NAMALWA (cell line): ENCODE data around the gene NOL6.
"Not testable (repeated sequence)": the region's sequence is repeated elsewhere in the genome, so short reads cannot be mapped to it uniquely, and the experiment has no call there.

Source experiments
- DNase-seq: peaks from one replicate; pipeline ENCODE4 v3.0.0-alpha.2; 2015; ENCODE audit warnings: low spot score

The NOL6 gene

DNA sequence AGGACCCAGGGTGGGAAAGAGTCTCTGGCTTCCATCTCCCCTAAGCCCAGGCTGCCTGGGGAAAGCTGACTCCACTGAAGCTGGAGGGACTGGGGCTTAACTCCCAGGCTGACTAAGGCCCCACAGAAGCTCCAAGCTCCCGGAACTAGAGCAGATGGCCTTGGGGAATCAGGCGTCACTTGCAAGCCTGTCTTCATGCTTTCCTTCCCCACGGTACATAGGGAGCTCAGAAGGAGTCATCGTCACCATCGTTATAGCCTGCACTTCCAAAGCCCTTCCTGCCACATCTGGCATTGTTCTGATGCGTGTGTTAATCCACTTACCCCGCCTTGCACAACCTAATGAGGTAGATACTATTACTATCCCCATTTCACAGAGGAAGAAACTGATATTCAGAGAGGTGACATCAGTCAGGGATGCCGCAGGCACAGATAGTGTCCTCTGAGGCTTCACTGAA is 37.9 kb downstream of the NOL6 start:
- no peak for DNase-seq

DNA sequence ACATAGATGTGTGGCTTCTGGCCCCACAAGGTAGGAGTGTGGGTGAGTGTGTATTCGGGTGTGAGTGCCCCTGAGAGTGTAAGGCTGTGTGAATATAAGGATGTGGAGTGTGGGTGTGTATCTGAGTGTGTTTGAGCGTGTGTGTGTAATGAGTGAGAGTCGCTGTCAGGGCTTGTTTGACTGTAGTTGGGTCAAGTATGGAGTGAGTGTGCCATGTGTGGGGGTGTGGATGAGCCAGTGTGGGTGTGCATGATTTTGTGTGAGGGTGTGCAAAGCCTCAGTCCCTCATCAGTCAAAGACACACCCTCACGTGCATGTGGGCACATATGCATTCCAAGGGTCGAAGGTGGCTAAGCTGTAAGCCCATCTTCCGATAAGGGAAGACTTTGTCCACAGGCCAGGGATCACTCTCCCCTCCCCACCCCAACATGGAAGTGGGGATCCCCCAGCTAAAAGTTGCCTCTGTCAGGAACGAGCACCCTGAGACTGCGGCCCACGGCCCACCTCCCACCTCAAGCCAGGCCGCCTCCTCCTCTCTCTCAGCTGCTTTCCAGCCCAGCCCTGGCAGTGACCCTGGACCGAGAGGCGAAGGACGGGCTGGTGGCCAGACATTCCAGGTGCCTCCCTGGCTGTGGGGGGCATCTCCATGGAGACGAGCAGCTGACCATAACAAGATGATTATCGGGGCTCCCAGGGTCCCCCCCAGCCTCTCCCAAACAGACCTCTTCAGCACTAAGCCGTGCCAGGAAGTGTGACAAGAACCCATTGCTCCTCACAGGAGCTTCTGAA is 39.2 kb downstream of the NOL6 start:
- DNase-seq = no peak

DNA sequence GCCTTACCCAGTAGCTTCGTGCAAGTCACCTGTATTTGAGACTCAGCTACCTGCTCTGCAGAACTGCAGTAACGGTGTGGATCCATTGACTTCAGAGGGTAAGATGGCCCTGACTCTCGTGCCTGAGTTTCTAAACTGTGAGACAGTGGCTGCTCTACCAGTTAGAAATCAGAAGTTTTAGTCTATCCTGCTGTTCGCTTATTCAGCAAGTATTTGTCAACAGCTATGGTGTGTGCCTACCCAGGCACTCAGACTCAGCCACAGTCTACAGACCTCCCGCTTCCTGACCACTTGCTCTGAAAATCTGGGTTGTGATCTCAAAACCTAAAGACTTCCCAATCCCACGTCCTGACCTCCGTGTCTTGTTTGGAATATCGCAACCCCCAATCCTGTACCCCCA is 39.9 kb downstream of the NOL6 start:
- DNase-seq = no peak

DNA sequence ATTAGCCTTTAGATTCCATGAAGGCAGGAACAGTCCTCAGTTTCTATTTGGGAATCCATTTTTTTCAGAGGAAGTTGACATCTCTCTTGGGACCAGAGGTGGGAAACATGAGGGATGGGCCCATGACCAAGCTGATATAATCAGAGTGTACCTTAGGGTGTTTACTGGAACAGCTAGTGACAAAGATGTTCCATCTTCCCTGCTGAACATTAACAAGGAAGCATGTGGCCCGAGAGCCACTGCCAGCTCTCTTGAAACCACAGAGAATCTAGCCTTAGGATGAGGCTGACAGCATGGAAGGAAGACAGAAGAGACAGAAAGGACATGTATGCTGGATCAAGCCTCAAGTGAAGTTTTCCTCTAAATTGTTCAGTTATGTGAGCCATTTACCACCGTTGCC is 42.3 kb downstream of the NOL6 start:
- DNase-seq = no peak

DNA sequence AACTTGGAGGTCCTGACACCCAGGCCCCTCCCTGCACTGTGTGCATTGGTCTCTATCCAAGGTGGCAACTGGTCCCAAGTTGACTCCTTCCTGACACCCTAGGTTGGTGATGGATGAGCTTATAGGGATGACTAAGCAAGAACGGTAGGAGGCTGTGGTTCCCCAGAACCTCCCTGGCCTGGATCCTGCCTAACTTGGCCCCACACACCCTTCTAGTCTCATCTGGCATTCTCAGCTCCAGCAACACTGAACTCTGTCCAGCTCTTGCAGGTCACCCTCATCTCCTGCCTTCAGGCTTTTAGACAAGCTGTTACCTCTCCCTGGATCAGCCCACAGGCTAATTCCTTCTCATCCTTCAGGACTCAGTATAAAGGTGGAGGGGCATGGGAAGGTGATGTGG is 42.8 kb downstream of the NOL6 start:
- no peak for DNase-seq

DNA sequence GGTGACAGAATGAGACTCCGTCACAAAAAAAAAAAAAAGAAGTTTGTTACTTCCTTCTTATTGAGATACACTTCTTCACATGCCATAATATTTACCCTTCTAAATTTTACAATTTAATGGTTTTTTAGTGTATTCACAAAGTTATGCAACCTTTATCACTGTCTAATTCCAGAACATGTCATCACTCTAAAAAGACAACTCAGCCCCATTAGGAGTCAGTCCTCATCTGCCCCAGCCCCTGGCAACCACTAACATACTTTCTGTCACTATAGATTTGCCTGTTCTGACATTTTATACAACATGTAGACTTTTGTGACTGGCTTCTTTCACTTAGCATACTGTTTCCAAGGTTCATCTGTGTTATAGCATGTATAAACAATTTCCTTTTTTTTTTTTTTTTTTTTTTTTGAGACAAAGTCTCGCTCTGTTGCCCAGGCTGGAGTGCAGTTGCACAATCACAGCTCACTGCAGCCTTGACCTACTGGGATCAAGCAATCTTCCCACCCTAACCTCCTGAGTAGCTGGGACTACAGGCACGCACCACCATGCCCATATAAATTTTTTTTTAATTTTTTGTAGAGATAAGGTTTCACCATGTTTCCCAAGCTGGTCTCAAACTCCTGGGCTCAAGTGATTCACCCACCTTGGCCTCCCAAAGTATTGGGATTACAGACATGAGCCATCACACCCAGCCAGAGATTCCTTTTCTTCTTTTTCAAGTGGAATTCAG is 44.3 kb downstream of the NOL6 start:
- no peak for DNase-seq

DNA sequence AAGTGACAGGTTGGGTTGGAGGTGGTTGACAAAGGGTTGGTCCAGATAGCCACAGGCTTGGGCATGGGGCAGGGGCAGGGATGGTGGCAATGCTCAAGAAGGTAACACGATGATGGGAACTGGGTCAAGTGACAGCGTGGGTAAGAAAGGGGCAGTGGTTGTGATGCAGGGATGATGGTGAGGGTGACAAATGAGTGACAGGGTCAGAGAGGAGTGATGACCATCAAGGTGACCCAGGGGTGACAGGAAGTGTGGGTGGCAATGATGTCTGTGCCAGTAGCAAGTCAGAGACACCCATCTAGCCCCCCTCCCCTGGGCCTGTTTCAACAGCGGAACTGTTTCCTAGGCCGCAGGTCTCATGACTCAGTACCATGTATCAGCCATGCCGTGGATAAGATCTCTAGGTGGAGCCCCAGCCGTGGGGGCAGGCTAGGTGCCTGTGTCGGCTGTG is 46.9 kb downstream of the NOL6 start:
- DNase-seq = no peak

DNA sequence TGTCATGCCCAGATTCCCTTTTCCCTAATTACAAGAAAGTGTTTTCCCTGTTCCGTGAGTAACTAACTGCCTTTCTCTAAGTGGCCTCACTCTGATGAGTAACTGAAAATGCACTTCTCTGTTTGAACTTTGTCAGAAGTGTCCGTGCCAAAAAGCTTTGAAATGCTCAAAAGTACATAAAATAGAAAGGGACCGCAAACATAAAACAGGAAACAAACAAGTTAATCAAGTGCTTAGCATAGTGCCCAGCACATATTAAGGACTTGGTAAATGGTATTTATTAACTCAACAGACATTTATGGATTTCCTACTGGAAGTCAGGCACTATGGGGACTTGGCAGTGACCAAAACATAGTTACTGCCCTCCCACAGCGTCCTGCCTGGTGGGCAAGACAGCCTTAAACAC is 48.6 kb downstream of the NOL6 start:
- DNase-seq = no peak

DNA sequence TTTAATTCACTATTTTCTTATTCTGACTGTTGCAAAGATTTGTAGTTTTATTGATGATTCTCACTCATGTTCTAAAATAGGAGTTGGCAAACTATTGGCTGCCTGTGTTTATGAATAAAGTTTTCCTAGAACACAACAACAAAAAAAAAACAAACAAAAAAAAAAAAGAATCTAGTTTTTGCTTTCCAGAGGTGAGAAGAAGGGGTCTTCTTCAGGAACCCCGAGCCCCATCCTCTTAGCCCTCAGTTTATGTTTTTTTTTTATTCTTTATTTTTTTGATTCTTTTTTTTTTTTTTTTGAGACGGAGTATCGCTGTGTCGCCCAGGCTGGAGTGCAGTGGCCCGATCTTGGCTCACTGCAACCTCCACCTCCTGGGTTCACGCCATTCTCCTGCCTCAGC is 49.2 kb downstream of the NOL6 start:
- DNase-seq = not testable (repeated sequence)

DNA sequence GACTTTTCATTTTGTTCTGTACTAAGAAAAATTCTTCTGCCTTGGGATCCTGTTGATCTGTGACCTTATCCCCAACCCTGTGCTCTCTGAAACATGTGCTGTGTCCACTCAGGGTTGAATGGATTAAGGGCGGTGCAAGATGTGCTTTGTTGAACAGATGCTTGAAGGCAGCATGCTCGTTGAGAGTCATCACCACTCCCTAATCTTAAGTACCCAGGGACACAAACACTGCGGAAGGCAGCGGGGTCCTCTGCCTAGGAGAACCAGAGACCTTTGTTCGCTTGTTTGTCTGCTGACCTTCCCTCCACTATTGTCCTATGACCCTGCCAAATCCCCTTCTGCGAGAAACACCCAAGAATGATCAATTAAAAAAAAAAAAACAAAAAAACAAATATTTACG is 49.7 kb downstream of the NOL6 start:
- not testable (repeated sequence) for DNase-seq

DNA sequence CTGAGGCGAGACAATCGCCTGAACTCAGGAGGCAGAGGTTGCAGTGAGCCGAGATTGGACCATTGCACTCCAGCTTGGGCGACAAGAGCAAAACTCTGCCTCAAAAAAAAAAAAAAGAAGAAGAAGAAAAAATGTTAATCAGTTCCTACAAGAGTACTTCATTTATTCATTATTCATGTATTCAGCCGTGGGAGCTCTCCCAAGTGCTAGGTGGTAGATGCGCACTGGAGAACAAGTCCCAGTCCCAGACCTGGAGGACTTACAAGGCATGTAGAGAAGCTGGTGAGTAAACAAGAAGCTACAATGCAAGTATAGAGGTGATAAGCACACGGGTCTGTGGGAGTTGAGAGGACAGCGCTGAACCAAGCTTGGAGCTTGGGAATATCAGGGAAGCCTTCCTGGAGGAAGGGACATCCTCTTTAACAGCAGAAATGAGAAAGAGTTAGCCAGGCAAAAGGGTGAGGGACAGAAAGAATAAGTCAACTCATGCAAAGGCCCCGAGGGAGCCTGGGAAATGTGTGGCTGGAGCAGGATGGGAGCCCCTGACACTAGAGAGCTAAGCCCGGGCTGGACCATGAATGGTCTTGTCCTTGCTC is 53.9 kb downstream of the NOL6 start:
- DNase-seq = no peak

DNA sequence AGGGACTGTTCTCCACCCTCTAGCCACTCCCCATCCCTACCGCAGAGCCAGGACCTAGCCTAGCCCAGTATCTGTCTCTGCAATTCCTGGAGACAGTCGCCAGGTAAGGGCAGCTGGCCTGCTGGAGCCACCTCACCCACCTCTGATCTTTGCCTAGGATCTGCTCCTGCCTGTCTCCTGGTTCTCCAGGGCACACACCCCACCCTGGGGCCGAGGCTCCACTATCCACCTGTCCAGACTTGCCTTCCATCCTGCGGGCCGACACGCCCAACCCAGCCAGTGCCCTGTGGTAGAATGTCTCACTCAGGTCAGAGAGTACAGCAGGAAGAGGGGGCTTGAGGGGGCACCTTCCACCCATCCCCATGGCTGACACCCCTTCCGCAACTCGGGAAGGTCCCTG is 55.6 kb downstream of the NOL6 start:
- DNase-seq = no peak

DNA sequence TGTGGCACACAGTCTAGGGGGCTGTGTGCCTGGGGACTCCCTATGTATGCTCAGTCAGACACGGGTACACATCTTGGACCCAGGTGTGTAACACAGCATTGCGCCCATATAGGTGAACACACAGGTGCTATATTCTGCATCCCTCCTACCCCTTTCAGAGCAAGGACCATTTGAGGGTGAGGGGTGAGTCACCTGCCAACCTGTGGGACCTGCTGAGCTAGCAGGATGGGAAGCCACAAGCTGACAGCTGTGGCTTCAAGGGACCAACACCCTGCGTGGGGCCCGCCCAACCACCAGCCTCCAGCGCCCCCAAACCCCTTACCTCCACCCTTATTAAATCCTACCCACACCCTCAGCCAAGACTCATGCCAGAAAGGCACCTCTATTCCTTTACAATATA is 56.7 kb downstream of the NOL6 start:
- no peak for DNase-seq

DNA sequence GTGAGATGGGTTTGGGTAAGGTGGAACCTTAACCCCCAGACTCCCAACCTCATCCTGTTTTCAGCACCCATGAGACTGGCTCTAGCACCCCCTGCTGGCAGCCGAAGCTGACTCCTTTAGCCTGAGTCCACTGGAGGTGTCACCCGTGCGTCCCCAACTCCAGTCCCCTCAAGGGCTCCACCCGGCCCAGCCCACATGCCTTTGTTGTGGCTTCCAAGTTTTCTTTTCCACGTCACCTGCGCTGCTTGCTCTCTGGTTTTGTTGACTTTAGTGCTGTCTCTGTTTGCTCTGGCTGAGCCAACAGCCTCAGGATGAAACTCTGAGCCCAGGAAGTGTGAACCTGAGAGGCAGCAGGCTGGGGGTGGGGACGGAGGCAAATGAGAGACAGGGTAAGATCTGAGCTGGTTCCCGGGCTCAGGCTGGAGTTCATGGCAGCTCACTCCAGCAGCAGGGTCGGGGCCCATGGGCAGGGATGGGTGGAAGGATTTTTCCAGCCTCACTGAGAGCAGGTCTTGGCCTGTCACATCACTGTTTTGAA is 58.2 kb downstream of the NOL6 start:
- DNase-seq = peak; percentile 76

DNA sequence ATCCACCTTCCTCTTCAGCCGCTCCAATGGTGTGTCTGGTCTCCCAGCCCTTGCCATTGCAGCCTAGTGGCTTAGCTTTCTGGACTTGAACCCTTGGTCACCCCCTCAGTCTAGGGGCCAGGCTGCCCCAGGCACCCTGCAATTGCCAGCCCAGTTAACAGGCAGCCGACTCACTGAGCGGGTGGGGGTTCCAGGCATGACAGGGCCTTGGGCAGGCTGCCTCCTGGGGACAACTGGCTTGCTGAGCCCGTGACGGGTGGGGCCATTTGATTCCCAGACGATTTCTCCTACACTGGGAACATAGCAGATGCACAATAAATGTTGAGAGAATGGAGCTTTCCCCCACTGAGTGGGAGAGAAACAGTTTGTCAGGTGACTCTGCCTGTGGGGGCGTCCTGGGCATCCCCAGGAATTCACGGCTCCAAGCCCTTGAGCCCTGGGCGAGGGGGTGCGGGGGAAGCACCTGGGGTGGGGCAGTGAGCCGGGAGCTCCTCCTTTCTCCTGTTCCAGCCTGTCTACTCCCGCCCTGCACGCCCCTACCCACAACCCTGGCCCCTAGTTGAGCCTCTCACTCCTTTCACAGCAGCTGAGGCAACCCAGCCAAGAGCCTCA is 58.7 kb downstream of the NOL6 start:
- DNase-seq = no peak

DNA sequence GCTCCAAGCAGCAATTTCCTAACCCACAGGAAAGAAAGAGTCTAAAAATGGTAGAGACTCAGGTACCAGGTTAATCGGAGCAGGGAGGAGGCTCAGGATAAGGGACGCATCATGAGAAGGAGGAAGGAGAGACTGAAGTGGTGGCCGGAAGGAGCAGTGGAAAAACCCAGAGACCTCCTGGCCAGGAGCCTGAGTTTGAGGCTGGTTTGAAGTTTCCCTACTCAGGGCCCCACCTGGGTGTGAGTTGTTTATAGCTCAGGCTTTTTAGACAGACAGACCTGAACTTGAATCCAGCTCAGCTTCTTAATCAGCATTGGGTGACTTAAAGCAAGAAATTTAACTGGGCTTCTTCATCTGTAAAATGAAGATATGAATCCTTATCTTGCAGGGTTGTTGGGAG is 59.5 kb downstream of the NOL6 start:
- DNase-seq = no peak
